Measurements from ENCODE around the gene COL15A1. TPM values are rescaled to one million over a fixed set of nuclear protein-coding genes. Genes with fewer than 3 reads are reported as not detected.

COL15A1 gene
- total and polyA plus RNA-seq, 2 of the 8 experiments (the other 6 are each of a cell fraction or from before 2014, with no cell fraction given), result 0.12 to 0.15 TPM

GRCh38 chr9:98997604-98998003, 53.9 kb downstream of the COL15A1 start:
- WGBS, 2 experiments (ENCODE audit: extremely low coverage in 1 of 2, insufficient coverage in 1 of 2, insufficient read length in 1 of 2, insufficient replicate concordance in 2 of 2, low coverage in 1 of 2, low lambda C conversion rate in 2 of 2, missing lambda C conversion rate in 1 of 2), result 82% methylated on average over 4 of the region's 4 CpGs; no CpG with 5 or more reads in 1 of the 2 experiments
- Histone ChIP-seq H3K4me2 (ENCODE audit: insufficient read depth in 1 of 2, low read depth in 2 of 2, low read length in 2 of 2) (no peak overlapping the region), H3K4ac (replicated peaks; ENCODE audit: insufficient read length, low read depth, low read length) (no peak overlapping the region), H3K23ac (ENCODE audit: insufficient read length) (no peak overlapping the region), H3K9me3 (ENCODE audit: insufficient read depth in 2 of 2, low read depth in 1 of 2, low read length in 1 of 2) (peaks cover 4 to 9% of the 10 kb centered on the region in 2 experiments; a peak in 3 of 4 replicates), H3K36me3 (ENCODE audit: control insufficient read depth in 2 of 4, insufficient read depth in 4 of 4, low read length in 3 of 4) (no peaks in the 10 kb centered on the region), H2AFZ (ENCODE audit: low read length) (no peak overlapping the region), H2AK5ac (ENCODE audit: low read depth, low read length) (no peak overlapping the region), H3K14ac (ENCODE audit: insufficient read length) (no peak overlapping the region), H4K20me1 (replicated peaks in 1 of 2; ENCODE audit: control insufficient read depth in 1 of 2, insufficient read depth in 2 of 2, low read length in 2 of 2) (no peaks in the 10 kb centered on the region), H2BK120ac (replicated peaks; ENCODE audit: low read depth, low read length) (no peak overlapping the region), H3K9ac (replicated peaks in 1 of 4; ENCODE audit: extremely low read depth in 1 of 4, low read depth in 3 of 4, low read length in 3 of 4) (no peak overlapping the region), H3K79me2 (ENCODE audit: control insufficient read depth in 1 of 2, insufficient read depth in 2 of 2, low read length in 2 of 2) (no peaks in the 10 kb centered on the region), H4K8ac (ENCODE audit: extremely low read depth, insufficient read depth, low read length) (no peak overlapping the region), H2BK20ac (ENCODE audit: low read length) (no peak overlapping the region), H4K91ac (replicated peaks; ENCODE audit: insufficient read length, low read length) (no peak overlapping the region), H3K18ac (ENCODE audit: extremely low read depth, low read length) (no peak overlapping the region), H3K23me2 (ENCODE audit: low read depth, low read length) (no peaks in the 10 kb centered on the region), H3K56ac (replicated peaks; ENCODE audit: insufficient read length, low read depth, low read length) (no peak overlapping the region), H2BK12ac (ENCODE audit: low read depth, low read length) (no peak overlapping the region), H4K5ac (ENCODE audit: insufficient read length, low read depth, low read length) (no peak overlapping the region), H3K27ac (ENCODE audit: low read depth, low read length) (no peak overlapping the region), H2BK5ac (ENCODE audit: low read depth, low read length) (no peak overlapping the region), H2BK15ac (ENCODE audit: low read length) (no peak overlapping the region), H3K27me3 (replicated peaks in 1 of 4; ENCODE audit: control insufficient read depth in 3 of 4, extremely low read depth in 1 of 4, insufficient read depth in 3 of 4, low read length in 3 of 4) (no peaks in the 10 kb centered on the region; a peak in 1 of 7 replicates), H3K79me1 (ENCODE audit: low read depth, low read length) (no peaks in the 10 kb centered on the region), H3K4me1 (replicated peaks in 1 of 4; ENCODE audit: control insufficient read depth in 3 of 4, insufficient read depth in 4 of 4, low read length in 3 of 4) (peaks cover 0 to 4% (median under 1%) of the 10 kb centered on the region in 4 experiments; a peak in 2 of 7 replicates), H3K4me3 (ENCODE audit: extremely low read depth in 1 of 4, insufficient read depth in 2 of 4, low read depth in 3 of 4, low read length in 4 of 4) (no peak overlapping the region)
- ChIA-PET CTCF (ENCODE audit: partially characterized antibody) (interaction anchor here (1.1 to 10.2 kb wide), 26 partner anchors 11 to 200 kb away, joined by 3 to 116 read pairs (median 7); no protein-coding TSS in a partner anchor), POLR2A (ENCODE audit: partially characterized antibody) (interaction anchor here (0.6 kb wide), 1 partner anchor 150 kb away, joined by 3 read pairs; no protein-coding TSS in a partner anchor)
- DNase-seq (ENCODE audit: low read depth in 1 of 2, low spot score in 2 of 2), result no peak
- FAIRE-seq, result no peak
- TF ChIP-seq SIRT6 (IDR thresholded peaks at IDR 0.05; ENCODE audit: low read length), result no peak
- TF ChIP-seq KDM5A (IDR thresholded peaks at IDR 0.05; ENCODE audit: low read length), result no peak
- TF ChIP-seq TCF12 (IDR thresholded peaks at IDR 0.05; ENCODE audit: low read depth, low read length), result no peak

All from H1 (cell line).